Suprapubic skin (tissue), 4 donors: ENCODE results near the gene CMBL.

ENCODE experiments used
- POLR2A ChIP-seq, 2 donors: fragments of 450-650 bp; IDR thresholded peaks; one replicate each; pipeline ENCODE4 v1.6.1; 2017; ENCODE audit warnings: antibody characterized with exemption in 2 of 2, mild to moderate bottlenecking in 2 of 2, moderate library complexity in 2 of 2
- POLR2AphosphoS5 ChIP-seq, 3 donors: sonication (generic); formaldehyde crosslinking; IDR thresholded peaks; one replicate each; pipeline ENCODE4 v1.6.1; 2017; ENCODE audit warnings: antibody characterized with exemption in 3 of 3
- TF ChIP-seq, protein P1 (sequence below), 2 donors: fragments of 200-600 bp in 1 of 2; fragments of 450-650 bp in 1 of 2; sonication (generic) in 1 of 2; IDR thresholded peaks; one replicate each; pipeline ENCODE4 v1.5.1; 2016 to 2019; ENCODE audit warnings: antibody characterized with exemption in 2 of 2, mild to moderate bottlenecking in 1 of 2, moderate library complexity in 1 of 2

GRCh38 chr5:10265245-10266109 is 42.2 kb downstream of the CMBL start:
- TF ChIP-seq POLR2AphosphoS5 (IDR thresholded peaks at IDR 0.05) (no peak), POLR2A (IDR thresholded peaks at IDR 0.05) (no peak)
- TF ChIP-seq, protein P1, sequence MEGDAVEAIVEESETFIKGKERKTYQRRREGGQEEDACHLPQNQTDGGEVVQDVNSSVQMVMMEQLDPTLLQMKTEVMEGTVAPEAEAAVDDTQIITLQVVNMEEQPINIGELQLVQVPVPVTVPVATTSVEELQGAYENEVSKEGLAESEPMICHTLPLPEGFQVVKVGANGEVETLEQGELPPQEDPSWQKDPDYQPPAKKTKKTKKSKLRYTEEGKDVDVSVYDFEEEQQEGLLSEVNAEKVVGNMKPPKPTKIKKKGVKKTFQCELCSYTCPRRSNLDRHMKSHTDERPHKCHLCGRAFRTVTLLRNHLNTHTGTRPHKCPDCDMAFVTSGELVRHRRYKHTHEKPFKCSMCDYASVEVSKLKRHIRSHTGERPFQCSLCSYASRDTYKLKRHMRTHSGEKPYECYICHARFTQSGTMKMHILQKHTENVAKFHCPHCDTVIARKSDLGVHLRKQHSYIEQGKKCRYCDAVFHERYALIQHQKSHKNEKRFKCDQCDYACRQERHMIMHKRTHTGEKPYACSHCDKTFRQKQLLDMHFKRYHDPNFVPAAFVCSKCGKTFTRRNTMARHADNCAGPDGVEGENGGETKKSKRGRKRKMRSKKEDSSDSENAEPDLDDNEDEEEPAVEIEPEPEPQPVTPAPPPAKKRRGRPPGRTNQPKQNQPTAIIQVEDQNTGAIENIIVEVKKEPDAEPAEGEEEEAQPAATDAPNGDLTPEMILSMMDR (IDR thresholded peaks at IDR 0.05) = no peak
